ENCODE data around the gene FRAS1. TPM values are rescaled to one million over a fixed set of nuclear protein-coding genes. Genes with fewer than 3 reads are reported as not detected.

Gene FRAS1
- total and polyA plus RNA-seq, 2 of the 8 experiments (the other 6 are each of a cell fraction or from before 2014, with no cell fraction given) = 38.5 to 109 TPM

- WGBS, 2 experiments (ENCODE audit: extremely low coverage in 1 of 2, insufficient coverage in 1 of 2, insufficient read length in 1 of 2, insufficient replicate concordance in 2 of 2, low coverage in 1 of 2, low lambda C conversion rate in 2 of 2, missing lambda C conversion rate in 1 of 2) = 88% methylated on average over 1 of the region's 1 CpG; no CpG with 5 or more reads in 1 of the 2 experiments
- no peak overlapping the region for H2BK20ac ChIP-seq (ENCODE audit: low read length)
- TF ChIP-seq HDAC6 (IDR thresholded peaks at IDR 0.05; ENCODE audit: low read depth, low read length) = no peak
- TF ChIP-seq SP2 (IDR thresholded peaks at IDR 0.05; ENCODE audit: low read length) = no peak
- no peak for TF ChIP-seq CREB1 (IDR thresholded peaks at IDR 0.05)
- TF ChIP-seq TAF1 (IDR thresholded peaks at IDR 0.05; ENCODE audit: low read depth, low read length) = no peak
- no peak for TF ChIP-seq MAFK (IDR thresholded peaks at IDR 0.05; ENCODE audit: low read depth, low read length)
- TF ChIP-seq RFX5 (IDR thresholded peaks at IDR 0.05; ENCODE audit: borderline replicate concordance, low read depth, low read length) = no peak
- TF ChIP-seq BRCA1 (IDR thresholded peaks at IDR 0.05; ENCODE audit: low read depth, low read length) = no peak
- no peak for TF ChIP-seq RBBP5 (IDR thresholded peaks at IDR 0.05; ENCODE audit: borderline replicate concordance, low read depth, low read length)
- no peak for TF ChIP-seq ZNF274 (IDR thresholded peaks at IDR 0.05; ENCODE audit: borderline replicate concordance, extremely low read depth, low read length)
- no peak for TF ChIP-seq SUZ12 (IDR thresholded peaks at IDR 0.05; ENCODE audit: low read length)
- no peak for TF ChIP-seq RNF2 (IDR thresholded peaks at IDR 0.05; ENCODE audit: borderline replicate concordance, low read depth, low read length, missing control alignments, poor library complexity, severe bottlenecking)
- TF ChIP-seq KDM5A (IDR thresholded peaks at IDR 0.05; ENCODE audit: low read length) = no peak
- TF ChIP-seq JUND (IDR thresholded peaks at IDR 0.05; ENCODE audit: low read length) = no peak
- TF ChIP-seq SRF (IDR thresholded peaks at IDR 0.05; ENCODE audit: low read depth, low read length) = no peak
- no peak for TF ChIP-seq CHD2 (IDR thresholded peaks at IDR 0.05; ENCODE audit: low read length)
- TF ChIP-seq CBX5 (IDR thresholded peaks at IDR 0.05; ENCODE audit: low read depth, low read length) = no peak
These were observed 453.0 kb downstream of the FRAS1 start for GRCh38 chr4:78510108-78510507.

More at GRCh38 chr4:78510108-78510507, 453.0 kb downstream of the FRAS1 start:
- Histone ChIP-seq H3K27ac (ENCODE audit: low read depth, low read length) (no peak overlapping the region), H2BK15ac (ENCODE audit: low read length) (no peak overlapping the region), H3K79me1 (ENCODE audit: low read depth, low read length) (no peaks in the 10 kb centered on the region; the same call in 1 of the 2 replicates), H3K27me3 (replicated peaks in 1 of 4; ENCODE audit: control insufficient read depth in 3 of 4, extremely low read depth in 1 of 4, insufficient read depth in 3 of 4, low read length in 3 of 4) (no peaks in the 10 kb centered on the region), H4K5ac (ENCODE audit: insufficient read length, low read depth, low read length) (no peak overlapping the region), H4K91ac (replicated peaks; ENCODE audit: insufficient read length, low read length) (no peak overlapping the region), H2AFZ (ENCODE audit: low read length) (no peak overlapping the region), H3K9ac (replicated peaks in 1 of 4; ENCODE audit: extremely low read depth in 1 of 4, low read depth in 3 of 4, low read length in 3 of 4) (no peak overlapping the region), H3K14ac (ENCODE audit: insufficient read length) (no peak overlapping the region), H4K8ac (ENCODE audit: extremely low read depth, insufficient read depth, low read length) (no peak overlapping the region), H4K20me1 (replicated peaks in 1 of 2; ENCODE audit: control insufficient read depth in 1 of 2, insufficient read depth in 2 of 2, low read length in 2 of 2) (peaks cover 0 to 2% of the 10 kb centered on the region in 2 experiments), H2AK5ac (ENCODE audit: low read depth, low read length) (no peak overlapping the region), H3K79me2 (ENCODE audit: control insufficient read depth in 1 of 2, insufficient read depth in 2 of 2, low read length in 2 of 2) (no peaks in the 10 kb centered on the region), H3K23ac (ENCODE audit: insufficient read length) (no peak overlapping the region), H3K4me1 (replicated peaks in 1 of 4; ENCODE audit: control insufficient read depth in 3 of 4, insufficient read depth in 4 of 4, low read length in 3 of 4) (0 out of 7 replicates have a peak, but pooled peaks cover 0 to 6% (median 0%) of the 10 kb centered on the region in 4 experiments), H3K36me3 (ENCODE audit: control insufficient read depth in 2 of 4, insufficient read depth in 4 of 4, low read length in 3 of 4) (peaks cover 17 to 62% (median 50%) of the 10 kb centered on the region in 4 experiments), H3K9me3 (ENCODE audit: insufficient read depth in 2 of 2, low read depth in 1 of 2, low read length in 1 of 2) (no peaks in the 10 kb centered on the region), H3K18ac (ENCODE audit: extremely low read depth, low read length) (no peak overlapping the region), H2BK12ac (ENCODE audit: low read depth, low read length) (no peak overlapping the region), H3K4me3 (ENCODE audit: extremely low read depth in 1 of 4, insufficient read depth in 2 of 4, low read depth in 3 of 4, low read length in 4 of 4) (no peak overlapping the region), H3K4ac (replicated peaks; ENCODE audit: insufficient read length, low read depth, low read length) (no peak overlapping the region), H3K23me2 (ENCODE audit: low read depth, low read length) (no peaks in the 10 kb centered on the region), H2BK5ac (ENCODE audit: low read depth, low read length) (no peak overlapping the region), H3K4me2 (ENCODE audit: insufficient read depth in 1 of 2, low read depth in 2 of 2, low read length in 2 of 2) (no peak overlapping the region), H3K56ac (replicated peaks; ENCODE audit: insufficient read length, low read depth, low read length) (no peak overlapping the region), H2BK120ac (replicated peaks; ENCODE audit: low read depth, low read length) (no peak overlapping the region)
- POLR2A ChIA-PET (ENCODE audit: partially characterized antibody) = interaction anchor here (1.2 kb wide), 1 partner anchor 10 kb away, joined by 3 read pairs; no protein-coding TSS in a partner anchor
- DNase-seq (ENCODE audit: low read depth in 1 of 2, low spot score in 2 of 2) = no peak
- CTCF ChIA-PET (ENCODE audit: partially characterized antibody) = interaction anchor here (1.1 kb wide), 1 partner anchor 12 kb away, joined by 4 read pairs; no protein-coding TSS in a partner anchor
- no peak for FAIRE-seq

Data from H1 (cell line).